Epithelial cell of proximal tubule (primary cell): ENCODE results near the gene TUT1. TPM values are rescaled to one million over a fixed set of nuclear protein-coding genes. Genes with fewer than 3 reads are reported as not detected.

Experiments
- DNase-seq: peaks from one replicate; pipeline ENCODE4 v3.0.0-alpha.2; 2011; ENCODE audit warnings: low read depth
- H3K4me3 ChIP-seq: 2 replicates; pipeline ENCODE4 v1.5.1; 2011; ENCODE audit warnings: low read depth, mild to moderate bottlenecking, low read length
- CTCF ChIP-seq: conservative IDR thresholded peaks from 2 replicates; pipeline ENCODE4 v1.5.1; 2012; ENCODE audit warnings: low read depth, mild to moderate bottlenecking, low read length
- total RNA-seq: library from RNA; depleted of rRNA; stranded (reverse); fragments of >200 nt; gene quantifications from 2 replicates; pipeline ENCODE4 v1.2.3, GENCODE V29; 2015

Gene TUT1, protein sequence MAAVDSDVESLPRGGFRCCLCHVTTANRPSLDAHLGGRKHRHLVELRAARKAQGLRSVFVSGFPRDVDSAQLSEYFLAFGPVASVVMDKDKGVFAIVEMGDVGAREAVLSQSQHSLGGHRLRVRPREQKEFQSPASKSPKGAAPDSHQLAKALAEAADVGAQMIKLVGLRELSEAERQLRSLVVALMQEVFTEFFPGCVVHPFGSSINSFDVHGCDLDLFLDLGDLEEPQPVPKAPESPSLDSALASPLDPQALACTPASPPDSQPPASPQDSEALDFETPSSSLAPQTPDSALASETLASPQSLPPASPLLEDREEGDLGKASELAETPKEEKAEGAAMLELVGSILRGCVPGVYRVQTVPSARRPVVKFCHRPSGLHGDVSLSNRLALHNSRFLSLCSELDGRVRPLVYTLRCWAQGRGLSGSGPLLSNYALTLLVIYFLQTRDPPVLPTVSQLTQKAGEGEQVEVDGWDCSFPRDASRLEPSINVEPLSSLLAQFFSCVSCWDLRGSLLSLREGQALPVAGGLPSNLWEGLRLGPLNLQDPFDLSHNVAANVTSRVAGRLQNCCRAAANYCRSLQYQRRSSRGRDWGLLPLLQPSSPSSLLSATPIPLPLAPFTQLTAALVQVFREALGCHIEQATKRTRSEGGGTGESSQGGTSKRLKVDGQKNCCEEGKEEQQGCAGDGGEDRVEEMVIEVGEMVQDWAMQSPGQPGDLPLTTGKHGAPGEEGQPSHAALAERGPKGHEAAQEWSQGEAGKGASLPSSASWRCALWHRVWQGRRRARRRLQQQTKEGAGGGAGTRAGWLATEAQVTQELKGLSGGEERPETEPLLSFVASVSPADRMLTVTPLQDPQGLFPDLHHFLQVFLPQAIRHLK
- 9.4 and 10.1 TPM in 2 replicates for total RNA-seq

GRCh38 chr11:62591448-62592145 lies at the start of gene TUT1:
Gene TUT1, minus strand, starts transcription at chr11:62591523. Its CDS starts 38 bp downstream, at chr11:62591485.
- H3K4me3 ChIP-seq: peak within 1 kb of the TSS; percentile 85
- TF ChIP-seq CTCF: peak; percentile 6
- peak; percentile 95 for DNase-seq

DNA sequence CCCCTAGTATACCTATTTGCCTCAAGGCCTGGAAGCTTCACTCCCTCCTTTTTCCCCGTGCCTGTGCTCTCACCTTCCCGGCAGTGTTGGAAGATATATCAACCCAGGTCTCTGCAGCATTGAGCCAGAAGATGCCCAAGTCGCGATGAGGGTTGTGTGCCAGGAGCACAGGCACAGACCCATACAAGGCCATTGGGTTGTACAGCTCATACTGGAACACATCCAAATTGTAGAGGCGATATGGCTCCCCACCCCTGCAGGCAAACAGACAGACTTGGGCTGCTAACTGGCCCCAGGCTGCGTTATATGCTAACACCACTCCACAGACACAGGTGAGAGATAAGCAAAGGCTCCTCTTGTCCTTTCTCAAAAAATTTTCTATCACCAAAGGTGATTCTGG lies 41.2 kb upstream of the TUT1 start:
- DNase-seq: no peak
- no peak overlapping the region for H3K4me3 ChIP-seq
- no peak for TF ChIP-seq CTCF

GRCh38 chr11:62627713-62628112 lies 36.4 kb upstream of the TUT1 start:
- no peak for DNase-seq
- TF ChIP-seq CTCF: peak; percentile 17
- no peak overlapping the region for H3K4me3 ChIP-seq

DNA sequence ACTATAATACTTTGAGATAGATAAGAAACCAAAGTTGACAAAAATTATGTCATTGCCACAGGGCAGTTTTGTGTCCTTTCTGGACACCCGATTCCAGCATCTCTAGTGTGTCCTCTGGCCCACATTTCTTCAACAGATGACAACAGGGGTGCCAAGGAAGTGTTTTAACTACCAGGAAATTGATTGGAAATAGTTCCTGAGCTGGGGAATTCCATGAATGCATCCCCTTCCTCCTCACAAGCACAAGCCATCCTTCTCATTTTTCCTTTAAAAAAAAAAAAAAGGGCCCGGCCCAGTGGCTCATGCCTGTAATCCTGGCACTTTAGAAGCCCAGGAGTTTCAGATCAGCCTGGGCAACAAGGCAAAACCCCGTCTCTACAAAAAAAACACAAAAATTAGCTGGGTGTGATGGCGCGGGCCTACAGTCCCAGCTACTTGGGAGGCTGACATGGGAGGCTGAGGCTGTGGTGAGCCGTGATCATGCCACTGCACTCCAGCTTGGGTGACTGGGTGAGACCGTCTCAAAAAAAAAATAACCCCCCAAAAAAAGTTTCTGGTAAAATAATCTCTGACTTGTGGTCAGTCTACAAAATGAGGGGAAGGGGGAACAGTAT lies 31.3 kb upstream of the TUT1 start:
- no peak for DNase-seq
- TF ChIP-seq CTCF: no peak
- H3K4me3 ChIP-seq: peak overlapping the region; percentile 20

GRCh38 chr11:62621567-62622470 lies 30.5 kb upstream of the TUT1 start, which contains the start of gene B3GAT3:
Gene B3GAT3, minus strand, starts transcription at chr11:62621986. Its CDS starts 39 bp downstream, at chr11:62621947.
- peak within 1 kb of the TSS; percentile 87 for H3K4me3 ChIP-seq
- peak; percentile 93 for DNase-seq
- no peak for TF ChIP-seq CTCF
